T-helper 2 cell treated with Interferon-gamma antibody and Interleukin-4, amounts not matched to agents 5 μg/mL and 100 μg/mL, for 36 hours (primary cell): Measurements from ENCODE around the gene CDH13.
A peak's percentile ranks its signal among the peaks of the same experiment; 100 is the strongest.

Experiments used
- DNase-seq: peaks from one replicate; pipeline ENCODE4 v3.0.0; 2021; ENCODE audit warnings: low spot score
- H3K27ac Mint-ChIP-seq: one replicate; pipeline ENCODE4 v1.8.0; 2021; ENCODE audit warnings: mild to moderate bottlenecking, mixed read lengths
- H3K27me3 Mint-ChIP-seq: one replicate; pipeline ENCODE4 v1.8.0; 2021; ENCODE audit warnings: low read depth, mixed read lengths
- H3K36me3 Mint-ChIP-seq: one replicate; pipeline ENCODE4 v1.8.0; 2021; ENCODE audit warnings: low read depth, mixed read lengths
- H3K4me1 Mint-ChIP-seq: one replicate; pipeline ENCODE4 v1.8.0; 2021; ENCODE audit warnings: low read depth, mixed read lengths
- H3K4me3 Mint-ChIP-seq: one replicate; pipeline ENCODE4 v1.8.0; 2022; ENCODE audit warnings: mild to moderate bottlenecking, moderate library complexity, mixed read lengths
- H3K9me3 Mint-ChIP-seq: one replicate; pipeline ENCODE4 v1.8.0; 2021; ENCODE audit warnings: mixed read lengths

The CDH13 gene

GRCh38 chr16:82703161-82703560 is 76.4 kb downstream of the CDH13 start:
- Mint-ChIP-seq H3K4me1 (peaks cover 28% of the 10 kb centered on the region), H3K36me3 (no peaks in the 10 kb centered on the region), H3K9me3 (peaks cover 3% of the 10 kb centered on the region), H3K27me3 (peaks cover 16% of the 10 kb centered on the region), H3K27ac (no peak overlapping the region), H3K4me3 (no peak overlapping the region)
- DNase-seq, result no peak

GRCh38 chr16:82703871-82704768 is 77.4 kb downstream of the CDH13 start:
- H3K27ac Mint-ChIP-seq, result no peak overlapping the region
- no peaks in the 10 kb centered on the region for H3K9me3 Mint-ChIP-seq
- H3K36me3 Mint-ChIP-seq, result no peaks in the 10 kb centered on the region
- no peak overlapping the region for H3K4me3 Mint-ChIP-seq
- peaks cover 28% of the 10 kb centered on the region for H3K4me1 Mint-ChIP-seq
- no peak for DNase-seq
- H3K27me3 Mint-ChIP-seq, result peaks cover 22% of the 10 kb centered on the region

- Mint-ChIP-seq H3K9me3 (no peaks in the 10 kb centered on the region), H3K36me3 (no peaks in the 10 kb centered on the region), H3K4me3 (no peak overlapping the region), H3K27me3 (peaks cover 15% of the 10 kb centered on the region), H3K27ac (no peak overlapping the region), H3K4me1 (no peaks in the 10 kb centered on the region)
- DNase-seq, result no peak
Measured at GRCh38 chr16:82709987-82710386, 83.2 kb downstream of the CDH13 start.

- no peaks in the 10 kb centered on the region for H3K36me3 Mint-ChIP-seq
Measured at GRCh38 chr16:82713778-82714177, 87.0 kb downstream of the CDH13 start.

GRCh38 chr16:82715160-82715559 is 88.4 kb downstream of the CDH13 start:
- no peaks in the 10 kb centered on the region for H3K36me3 Mint-ChIP-seq
- H3K4me3 Mint-ChIP-seq, result no peak overlapping the region
- H3K9me3 Mint-ChIP-seq, result no peaks in the 10 kb centered on the region
- peaks cover 3% of the 10 kb centered on the region for H3K27me3 Mint-ChIP-seq
- H3K4me1 Mint-ChIP-seq, result no peaks in the 10 kb centered on the region
- DNase-seq, result no peak
- H3K27ac Mint-ChIP-seq, result no peak overlapping the region

More at GRCh38 chr16:82713778-82714177, 87.0 kb downstream of the CDH13 start:
- no peak overlapping the region for H3K27ac Mint-ChIP-seq
- no peaks in the 10 kb centered on the region for H3K4me1 Mint-ChIP-seq
- no peak overlapping the region for H3K4me3 Mint-ChIP-seq
- no peak for DNase-seq
- H3K27me3 Mint-ChIP-seq, result peaks cover 4% of the 10 kb centered on the region
- no peaks in the 10 kb centered on the region for H3K9me3 Mint-ChIP-seq

- Mint-ChIP-seq H3K27ac (no peak overlapping the region), H3K4me1 (no peaks in the 10 kb centered on the region), H3K27me3 (peaks cover 3% of the 10 kb centered on the region), H3K36me3 (no peaks in the 10 kb centered on the region), H3K4me3 (no peak overlapping the region), H3K9me3 (no peaks in the 10 kb centered on the region)
- DNase-seq, result no peak
Measured at GRCh38 chr16:82715833-82716232, 89.1 kb downstream of the CDH13 start.

GRCh38 chr16:82716361-82716855 is 89.6 kb downstream of the CDH13 start:
- Mint-ChIP-seq H3K9me3 (no peaks in the 10 kb centered on the region), H3K4me1 (no peaks in the 10 kb centered on the region), H3K4me3 (no peak overlapping the region), H3K36me3 (no peaks in the 10 kb centered on the region), H3K27ac (no peak overlapping the region), H3K27me3 (peaks cover 3% of the 10 kb centered on the region)
- no peak for DNase-seq

GRCh38 chr16:82720414-82720813 is 93.6 kb downstream of the CDH13 start:
- no peak for DNase-seq
- H3K36me3 Mint-ChIP-seq, result no peaks in the 10 kb centered on the region
- H3K27me3 Mint-ChIP-seq, result peaks cover 6% of the 10 kb centered on the region
- H3K9me3 Mint-ChIP-seq, result no peaks in the 10 kb centered on the region
- no peaks in the 10 kb centered on the region for H3K4me1 Mint-ChIP-seq
- H3K27ac Mint-ChIP-seq, result no peak overlapping the region
- H3K4me3 Mint-ChIP-seq, result no peak overlapping the region

- peaks cover 3% of the 10 kb centered on the region for H3K27me3 Mint-ChIP-seq
- peaks cover 5% of the 10 kb centered on the region for H3K4me1 Mint-ChIP-seq
- H3K36me3 Mint-ChIP-seq, result no peaks in the 10 kb centered on the region
Measured at GRCh38 chr16:82726306-82726705, 99.5 kb downstream of the CDH13 start.

GRCh38 chr16:82728901-82729300 is 102.1 kb downstream of the CDH13 start:
- Mint-ChIP-seq H3K27me3 (peaks cover 10% of the 10 kb centered on the region), H3K9me3 (peaks cover 15% of the 10 kb centered on the region), H3K4me1 (peaks cover 5% of the 10 kb centered on the region), H3K27ac (peak overlapping the region; percentile 38), H3K36me3 (no peaks in the 10 kb centered on the region), H3K4me3 (no peak overlapping the region)
- DNase-seq, result no peak

More at GRCh38 chr16:82726306-82726705, 99.5 kb downstream of the CDH13 start:
- H3K27ac Mint-ChIP-seq, result no peak overlapping the region
- H3K9me3 Mint-ChIP-seq, result peaks cover 15% of the 10 kb centered on the region
- no peak for DNase-seq
- H3K4me3 Mint-ChIP-seq, result no peak overlapping the region

GRCh38 chr16:82730901-82731300 is 104.1 kb downstream of the CDH13 start:
- Mint-ChIP-seq H3K4me1 (peaks cover 5% of the 10 kb centered on the region), H3K27me3 (peaks cover 7% of the 10 kb centered on the region), H3K27ac (no peak overlapping the region), H3K9me3 (peaks cover 15% of the 10 kb centered on the region), H3K36me3 (no peaks in the 10 kb centered on the region), H3K4me3 (no peak overlapping the region)
- DNase-seq, result no peak

GRCh38 chr16:82732461-82732860 is 105.7 kb downstream of the CDH13 start:
- Mint-ChIP-seq H3K27me3 (peaks cover 16% of the 10 kb centered on the region), H3K9me3 (peaks cover 15% of the 10 kb centered on the region), H3K27ac (no peak overlapping the region), H3K4me1 (peaks cover 5% of the 10 kb centered on the region), H3K4me3 (no peak overlapping the region), H3K36me3 (no peaks in the 10 kb centered on the region)
- no peak for DNase-seq

GRCh38 chr16:82735186-82735585 is 108.4 kb downstream of the CDH13 start:
- Mint-ChIP-seq H3K27me3 (peaks cover 26% of the 10 kb centered on the region), H3K27ac (no peak overlapping the region), H3K9me3 (peaks cover 4% of the 10 kb centered on the region), H3K4me3 (no peak overlapping the region), H3K36me3 (no peaks in the 10 kb centered on the region), H3K4me1 (no peaks in the 10 kb centered on the region)
- DNase-seq, result no peak

- Mint-ChIP-seq H3K36me3 (no peaks in the 10 kb centered on the region), H3K4me1 (no peaks in the 10 kb centered on the region), H3K27ac (no peak overlapping the region), H3K27me3 (peaks cover 28% of the 10 kb centered on the region), H3K4me3 (no peak overlapping the region), H3K9me3 (no peaks in the 10 kb centered on the region)
- DNase-seq, result no peak
Measured at GRCh38 chr16:82735673-82736091, 108.9 kb downstream of the CDH13 start.
